ENCODE data around the gene ZER1. TPM values are rescaled to one million over a fixed set of nuclear protein-coding genes. Genes with fewer than 3 reads are reported as not detected.
"Not testable (repeated sequence)": the region's sequence is repeated elsewhere in the genome, so short reads cannot be mapped to it uniquely, and the experiment has no call there.

The ZER1 gene
- total RNA-seq, 2 experiments from 2014 or later, result 11.0 to 15.1 TPM

- H3K4me1 ChIP-seq (ENCODE audit: insufficient read depth, low read length, poor library complexity, severe bottlenecking), result peaks cover 14% of the 10 kb centered on the region
- H2AFZ ChIP-seq (ENCODE audit: low read length), result no peak overlapping the region
- peaks cover 24% of the 10 kb centered on the region for H3K79me2 ChIP-seq (ENCODE audit: insufficient read depth, low read depth, low read length)
- intact Hi-C loops (cut with micrococcal nuclease; ENCODE audit: unreplicated experiment), result no loop called here
- H3K36me3 ChIP-seq (ENCODE audit: insufficient read depth, low read length), result peaks cover 62% of the 10 kb centered on the region
- ChIA-PET POLR2A (interaction anchor here (0.6 to 1.4 kb wide), 6 partner anchors 9 to 381 kb away, joined by 3 to 6 read pairs (median 4); partner anchors contain the start of gene ZDHHC12), CTCF (ENCODE audit: unreplicated experiment) (interaction anchor here (0.5 kb wide), 1 partner anchor 41 kb away, joined by 4 read pairs; no protein-coding TSS in a partner anchor)
- no peaks in the 10 kb centered on the region for H3K9me2 ChIP-seq (ENCODE audit: insufficient read depth, low read length)
- H3K9me3 ChIP-seq (ENCODE audit: low read length), result no peaks in the 10 kb centered on the region
- no peak overlapping the region for H3K27ac ChIP-seq (ENCODE audit: low read depth, low read length, poor library complexity, severe bottlenecking)
- no peak for DNase-seq (ENCODE audit: low spot score)
- peaks cover 16% of the 10 kb centered on the region; the same call in 1 of the 2 replicates for H4K20me1 ChIP-seq (ENCODE audit: insufficient read depth, low read length)
- H3K4me2 ChIP-seq (ENCODE audit: low read length), result no peak overlapping the region
- no peak for TF ChIP-seq EZH2phosphoT487 (IDR thresholded peaks at IDR 0.05; ENCODE audit: borderline replicate concordance, low read depth, low read length)
- TF ChIP-seq CTCF (conservative IDR thresholded peaks at IDR 0.05; ENCODE audit: low read length), result no peak
- BruUV-seq (replicated peaks), result no TSS peak
- H3K4me3 ChIP-seq (ENCODE audit: low read depth, low read length, poor library complexity, severe bottlenecking), result no peak overlapping the region
Observed at GRCh38 chr9:128696923-128697707, 74.6 kb downstream of the ZER1 start.

- H2AFZ ChIP-seq (ENCODE audit: low read length), result no peak overlapping the region
- POLR2A ChIA-PET, result no interaction called here
- H4K20me1 ChIP-seq (ENCODE audit: insufficient read depth, low read length), result peaks cover 29% of the 10 kb centered on the region
- no peak for DNase-seq (ENCODE audit: low spot score)
- H3K4me3 ChIP-seq (ENCODE audit: low read depth, low read length, poor library complexity, severe bottlenecking), result no peak overlapping the region
- no peak for TF ChIP-seq EZH2phosphoT487 (IDR thresholded peaks at IDR 0.05; ENCODE audit: borderline replicate concordance, low read depth, low read length)
- no peak for TF ChIP-seq CTCF (conservative IDR thresholded peaks at IDR 0.05; ENCODE audit: low read length)
- H3K4me1 ChIP-seq (ENCODE audit: insufficient read depth, low read length, poor library complexity, severe bottlenecking), result peaks cover 16% of the 10 kb centered on the region
- CTCF ChIA-PET (ENCODE audit: unreplicated experiment), result no interaction called here
- no peaks in the 10 kb centered on the region for H3K9me3 ChIP-seq (ENCODE audit: low read length)
- peaks cover 84% of the 10 kb centered on the region for H3K36me3 ChIP-seq (ENCODE audit: insufficient read depth, low read length)
- peaks cover 46% of the 10 kb centered on the region for H3K79me2 ChIP-seq (ENCODE audit: insufficient read depth, low read depth, low read length)
- no peak overlapping the region for H3K27ac ChIP-seq (ENCODE audit: low read depth, low read length, poor library complexity, severe bottlenecking)
- no TSS peak for BruUV-seq (replicated peaks)
- intact Hi-C loops (cut with micrococcal nuclease; ENCODE audit: unreplicated experiment), result no loop called here
- no peaks in the 10 kb centered on the region for H3K9me2 ChIP-seq (ENCODE audit: insufficient read depth, low read length)
- H3K4me2 ChIP-seq (ENCODE audit: low read length), result no peak overlapping the region
Observed at GRCh38 chr9:128694344-128694743, 77.4 kb downstream of the ZER1 start.

GRCh38 chr9:128693738-128694137 is 78.0 kb downstream of the ZER1 start:
- CTCF ChIA-PET (ENCODE audit: unreplicated experiment); H3K27ac ChIP-seq (ENCODE audit: low read depth, low read length, poor library complexity, severe bottlenecking); H3K9me2 ChIP-seq (ENCODE audit: insufficient read depth, low read length); H2AFZ ChIP-seq (ENCODE audit: low read length); DNase-seq (ENCODE audit: low spot score); H3K4me2 ChIP-seq (ENCODE audit: low read length); BruUV-seq (replicated peaks); H3K9me3 ChIP-seq (ENCODE audit: low read length); intact Hi-C loops (cut with micrococcal nuclease; ENCODE audit: unreplicated experiment); H3K4me3 ChIP-seq (ENCODE audit: low read depth, low read length, poor library complexity, severe bottlenecking): not testable (repeated sequence)
- Histone ChIP-seq H3K4me1 (ENCODE audit: insufficient read depth, low read length, poor library complexity, severe bottlenecking) (peaks cover 16% of the 10 kb centered on the region), H4K20me1 (ENCODE audit: insufficient read depth, low read length) (peaks cover 29% of the 10 kb centered on the region), H3K79me2 (ENCODE audit: insufficient read depth, low read depth, low read length) (peaks cover 46% of the 10 kb centered on the region), H3K36me3 (ENCODE audit: insufficient read depth, low read length) (peaks cover 79% of the 10 kb centered on the region)
- POLR2A ChIA-PET, result interaction anchor here (1.2 kb wide), 1 partner anchor 39 kb away, joined by 4 read pairs; no protein-coding TSS in a partner anchor

Data from OCI-LY7 (cell line).